ENCODE measurements around the gene SLC25A13. TPM values are rescaled to one million over a fixed set of nuclear protein-coding genes. Genes with fewer than 3 reads are reported as not detected.

Gene SLC25A13
- total and polyA plus RNA-seq, 2 of the 8 experiments (the other 6 are each of a cell fraction or from before 2014, with no cell fraction given): 30.8 to 85.4 TPM

GRCh38 chr7:96075510-96076349, 246.2 kb downstream of the SLC25A13 start (continued):
- TF ChIP-seq USF2 (IDR thresholded peaks at IDR 0.05; ENCODE audit: low read length) (no peak), RAD21 (IDR thresholded peaks at IDR 0.05 in 1 of 2, conservative IDR thresholded peaks at IDR 0.05 in 1 of 2; ENCODE audit: low read depth in 2 of 2, low read length in 2 of 2) (peak; percentile 95 to 96), BCL11A (IDR thresholded peaks at IDR 0.05; ENCODE audit: low read depth in 2 of 2, low read length in 2 of 2) (no peak), NRF1 (IDR thresholded peaks at IDR 0.05; ENCODE audit: low read depth, low read length) (no peak), POLR2AphosphoS5 (IDR thresholded peaks at IDR 0.05; ENCODE audit: low read depth, low read length) (no peak), KDM4A (IDR thresholded peaks at IDR 0.05; ENCODE audit: low read depth, low read length, severe bottlenecking) (peak; percentile 67), JUN (IDR thresholded peaks at IDR 0.05; ENCODE audit: low read depth, low read length) (no peak), GABPA (IDR thresholded peaks at IDR 0.05; ENCODE audit: borderline replicate concordance, insufficient read depth, low read length) (no peak), EZH2 (IDR thresholded peaks at IDR 0.05; ENCODE audit: low read depth, low read length, severe bottlenecking) (peak; percentile 56), RNF2 (IDR thresholded peaks at IDR 0.05; ENCODE audit: borderline replicate concordance, low read depth, low read length, missing control alignments, poor library complexity, severe bottlenecking) (no peak), RBBP5 (IDR thresholded peaks at IDR 0.05; ENCODE audit: borderline replicate concordance, low read depth, low read length) (no peak), TEAD4 (IDR thresholded peaks at IDR 0.05; ENCODE audit: low read depth, low read length) (no peak), ATF3 (IDR thresholded peaks at IDR 0.05; ENCODE audit: insufficient read depth, low read depth, low read length) (no peak), POU5F1 (IDR thresholded peaks at IDR 0.05; ENCODE audit: low read depth, low read length) (no peak), EGR1 (IDR thresholded peaks at IDR 0.05; ENCODE audit: borderline replicate concordance, low read depth, low read length) (no peak), SUZ12 (IDR thresholded peaks at IDR 0.05; ENCODE audit: low read length) (peak; percentile 57), TCF12 (IDR thresholded peaks at IDR 0.05; ENCODE audit: low read depth, low read length) (no peak), CTBP2 (IDR thresholded peaks at IDR 0.05; ENCODE audit: borderline replicate concordance, insufficient read depth, insufficient read length, low read length) (no peak), SIX5 (IDR thresholded peaks at IDR 0.05; ENCODE audit: low read depth, low read length) (no peak)
- TF ChIP-seq, protein P1, sequence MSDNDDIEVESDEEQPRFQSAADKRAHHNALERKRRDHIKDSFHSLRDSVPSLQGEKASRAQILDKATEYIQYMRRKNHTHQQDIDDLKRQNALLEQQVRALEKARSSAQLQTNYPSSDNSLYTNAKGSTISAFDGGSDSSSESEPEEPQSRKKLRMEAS (IDR thresholded peaks at IDR 0.05): 0 out of 2 replicates have a peak, but pooled peaks have one; percentile 27

Data from H1 (cell line).